Measurements from ENCODE around the gene CCDC141. TPM values are rescaled to one million over a fixed set of nuclear protein-coding genes. Genes with fewer than 3 reads are reported as not detected.

The CCDC141 gene
- total RNA-seq, 1 donor = not detected

DNA sequence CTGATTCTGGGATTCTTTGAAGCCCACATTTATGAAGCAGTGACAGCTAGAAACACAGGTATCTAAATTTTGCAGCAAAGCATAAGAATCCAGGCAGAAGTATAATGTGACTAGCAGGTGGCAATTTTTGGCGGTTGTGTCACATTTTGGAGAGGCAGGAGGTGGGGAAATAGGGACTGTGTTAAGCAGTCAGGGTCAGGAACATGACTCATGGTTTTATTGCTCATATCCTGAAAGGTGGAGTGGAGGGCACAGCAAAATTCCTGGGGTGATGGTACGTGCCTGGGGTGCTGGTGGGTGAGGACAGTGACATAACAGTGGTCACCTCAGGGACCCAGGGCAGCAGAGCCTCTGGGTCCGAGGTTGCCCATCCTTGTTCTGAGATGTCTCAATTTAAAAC is 179.2 kb downstream of the CCDC141 start:
- Histone ChIP-seq H3K27ac (ENCODE audit: low read depth, low read length) (no peak overlapping the region), H3K9me3 (ENCODE audit: low read depth, low read length) (no peaks in the 10 kb centered on the region), H3K79me2 (ENCODE audit: insufficient read depth, low read length) (no peaks in the 10 kb centered on the region), H3K27me3 (ENCODE audit: insufficient read depth, low read length) (no peaks in the 10 kb centered on the region), H3K36me3 (ENCODE audit: insufficient read depth, low read length) (no peaks in the 10 kb centered on the region), H3K4me2 (ENCODE audit: insufficient read depth, low read length) (no peak overlapping the region), H3K4me3 (ENCODE audit: insufficient read depth, low read length) (no peak overlapping the region), H3K4me1 (ENCODE audit: insufficient read depth, low read length) (peaks cover 6% of the 10 kb centered on the region), H4K20me1 (ENCODE audit: insufficient read depth, low read length) (no peaks in the 10 kb centered on the region), H2AFZ (ENCODE audit: low read length) (no peak overlapping the region)
- TF ChIP-seq, protein P1, sequence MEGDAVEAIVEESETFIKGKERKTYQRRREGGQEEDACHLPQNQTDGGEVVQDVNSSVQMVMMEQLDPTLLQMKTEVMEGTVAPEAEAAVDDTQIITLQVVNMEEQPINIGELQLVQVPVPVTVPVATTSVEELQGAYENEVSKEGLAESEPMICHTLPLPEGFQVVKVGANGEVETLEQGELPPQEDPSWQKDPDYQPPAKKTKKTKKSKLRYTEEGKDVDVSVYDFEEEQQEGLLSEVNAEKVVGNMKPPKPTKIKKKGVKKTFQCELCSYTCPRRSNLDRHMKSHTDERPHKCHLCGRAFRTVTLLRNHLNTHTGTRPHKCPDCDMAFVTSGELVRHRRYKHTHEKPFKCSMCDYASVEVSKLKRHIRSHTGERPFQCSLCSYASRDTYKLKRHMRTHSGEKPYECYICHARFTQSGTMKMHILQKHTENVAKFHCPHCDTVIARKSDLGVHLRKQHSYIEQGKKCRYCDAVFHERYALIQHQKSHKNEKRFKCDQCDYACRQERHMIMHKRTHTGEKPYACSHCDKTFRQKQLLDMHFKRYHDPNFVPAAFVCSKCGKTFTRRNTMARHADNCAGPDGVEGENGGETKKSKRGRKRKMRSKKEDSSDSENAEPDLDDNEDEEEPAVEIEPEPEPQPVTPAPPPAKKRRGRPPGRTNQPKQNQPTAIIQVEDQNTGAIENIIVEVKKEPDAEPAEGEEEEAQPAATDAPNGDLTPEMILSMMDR (IDR thresholded peaks at IDR 0.05; ENCODE audit: extremely low read depth, low read depth, low read length) = no peak
- DNase-seq (ENCODE audit: insufficient read length, low spot score, missing footprints) = peak; percentile 4

DNA sequence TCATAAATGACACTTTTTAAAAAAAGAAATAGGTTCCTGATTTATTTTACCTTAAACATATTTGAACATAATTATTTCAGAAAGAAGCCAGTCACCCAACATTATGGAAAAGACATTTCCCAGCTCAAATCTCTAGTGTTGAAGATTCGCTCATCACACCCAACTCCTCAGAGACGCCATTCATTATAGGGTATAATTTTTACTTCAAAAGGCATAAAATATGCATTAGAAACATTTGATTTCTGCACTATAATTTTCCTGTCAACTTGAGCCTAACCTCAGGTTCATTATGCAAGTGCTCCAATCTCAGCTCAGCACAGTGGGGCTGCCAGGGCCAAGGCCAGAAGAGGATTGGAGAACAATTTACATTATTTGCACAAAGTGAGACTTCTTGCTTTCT is 183.9 kb downstream of the CCDC141 start:
- Histone ChIP-seq H3K4me3 (ENCODE audit: insufficient read depth, low read length) (no peak overlapping the region), H3K79me2 (ENCODE audit: insufficient read depth, low read length) (no peaks in the 10 kb centered on the region), H3K27ac (ENCODE audit: low read depth, low read length) (no peak overlapping the region), H3K36me3 (ENCODE audit: insufficient read depth, low read length) (no peaks in the 10 kb centered on the region), H3K27me3 (ENCODE audit: insufficient read depth, low read length) (no peaks in the 10 kb centered on the region), H3K4me1 (ENCODE audit: insufficient read depth, low read length) (peaks cover 31% of the 10 kb centered on the region), H3K4me2 (ENCODE audit: insufficient read depth, low read length) (no peak overlapping the region), H2AFZ (ENCODE audit: low read length) (no peak overlapping the region), H4K20me1 (ENCODE audit: insufficient read depth, low read length) (no peaks in the 10 kb centered on the region), H3K9me3 (ENCODE audit: low read depth, low read length) (no peaks in the 10 kb centered on the region)
- TF ChIP-seq, protein P1 (IDR thresholded peaks at IDR 0.05; ENCODE audit: extremely low read depth, low read depth, low read length) = no peak
- no peak for DNase-seq (ENCODE audit: insufficient read length, low spot score, missing footprints)

DNA sequence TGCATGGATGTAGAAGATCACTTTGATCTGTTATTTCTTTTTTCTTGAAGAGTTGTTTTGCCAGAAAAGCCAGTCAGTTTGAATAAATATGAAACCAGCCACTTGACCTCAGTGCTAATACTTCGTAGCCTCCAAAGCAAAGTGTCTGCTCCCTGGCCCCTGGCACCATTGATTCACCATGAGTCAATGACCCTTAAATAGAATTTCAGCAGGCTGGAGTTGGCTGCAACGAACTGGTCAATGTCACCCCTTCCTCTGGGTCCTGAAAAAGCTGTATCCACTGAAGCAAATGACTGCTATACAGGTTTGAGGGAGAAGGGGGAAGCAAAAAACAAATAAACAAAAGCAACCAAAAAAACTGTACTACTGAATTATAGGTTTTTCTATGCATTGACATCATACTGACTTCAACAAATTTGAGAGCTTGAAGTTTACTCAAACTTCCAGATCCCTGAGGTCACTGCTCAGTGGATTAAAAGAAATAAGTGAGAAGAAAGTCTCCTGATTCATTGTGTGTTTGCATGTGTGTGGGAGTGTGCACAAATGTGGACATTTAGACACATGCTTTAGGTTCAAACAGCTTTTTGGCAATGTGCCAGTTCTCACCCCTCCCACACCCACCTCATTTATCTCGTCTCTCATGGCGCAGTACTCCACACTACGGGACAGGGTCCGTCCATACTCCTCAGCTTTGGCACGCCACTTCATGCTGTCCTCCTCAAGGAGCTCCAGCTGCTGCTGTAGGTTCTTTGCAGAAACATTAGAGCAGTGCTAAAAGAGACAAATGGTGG is 184.6 kb downstream of the CCDC141 start:
- TF ChIP-seq, protein P1 (IDR thresholded peaks at IDR 0.05; ENCODE audit: extremely low read depth, low read depth, low read length) = no peak
- Histone ChIP-seq H3K27me3 (ENCODE audit: insufficient read depth, low read length) (no peaks in the 10 kb centered on the region), H3K9me3 (ENCODE audit: low read depth, low read length) (no peaks in the 10 kb centered on the region), H3K4me2 (ENCODE audit: insufficient read depth, low read length) (peak overlapping the region; percentile 12), H3K27ac (ENCODE audit: low read depth, low read length) (peak overlapping the region; percentile 3), H3K36me3 (ENCODE audit: insufficient read depth, low read length) (no peaks in the 10 kb centered on the region), H2AFZ (ENCODE audit: low read length) (no peak overlapping the region), H4K20me1 (ENCODE audit: insufficient read depth, low read length) (no peaks in the 10 kb centered on the region), H3K4me1 (ENCODE audit: insufficient read depth, low read length) (peaks cover 26% of the 10 kb centered on the region), H3K4me3 (ENCODE audit: insufficient read depth, low read length) (no peak overlapping the region), H3K79me2 (ENCODE audit: insufficient read depth, low read length) (no peaks in the 10 kb centered on the region)
- DNase-seq (ENCODE audit: insufficient read length, low spot score, missing footprints) = peak; percentile 3

DNA sequence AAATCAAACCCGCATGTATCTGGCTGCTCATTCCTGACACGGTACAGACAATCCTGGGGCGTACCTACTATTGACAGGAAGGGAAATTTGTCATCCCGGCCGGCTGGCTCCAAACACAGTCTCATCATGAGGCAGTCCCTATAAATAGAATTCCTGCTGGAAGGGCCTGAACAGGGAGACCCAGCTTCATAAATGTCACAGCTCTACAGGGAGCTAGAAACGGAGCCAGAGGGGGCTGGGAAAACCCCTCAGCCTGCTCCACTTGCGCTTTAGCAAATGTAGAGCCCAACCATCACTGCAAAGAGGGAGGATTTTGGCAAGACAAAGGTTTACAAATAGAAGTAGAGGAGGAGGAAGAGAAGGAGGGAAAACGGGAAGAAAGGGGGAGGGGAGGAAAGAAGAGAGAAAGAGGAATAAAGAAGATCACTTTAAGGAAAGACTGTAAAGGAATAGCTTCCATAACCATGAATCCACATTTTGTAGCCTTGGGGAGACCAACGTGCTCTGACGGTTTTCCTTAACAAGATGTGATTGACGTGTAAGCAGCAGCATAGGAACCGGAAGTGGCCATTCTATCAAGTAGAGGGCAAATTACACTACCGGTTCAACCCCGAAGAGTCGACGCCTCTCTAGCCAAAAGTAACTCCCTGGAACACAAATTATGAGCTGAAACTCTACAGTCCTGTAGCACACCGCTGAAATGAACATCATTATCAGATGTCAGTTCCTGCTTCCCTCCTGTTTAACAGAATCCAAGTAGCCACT is 185.9 kb downstream of the CCDC141 start:
- H3K9me3 ChIP-seq (ENCODE audit: low read depth, low read length) = no peaks in the 10 kb centered on the region
- H3K4me3 ChIP-seq (ENCODE audit: insufficient read depth, low read length) = peak overlapping the region; percentile 34
- H2AFZ ChIP-seq (ENCODE audit: low read length) = peak overlapping the region; percentile 76
- H3K79me2 ChIP-seq (ENCODE audit: insufficient read depth, low read length) = no peaks in the 10 kb centered on the region
- DNase-seq (ENCODE audit: insufficient read length, low spot score, missing footprints) = no peak
- H3K4me2 ChIP-seq (ENCODE audit: insufficient read depth, low read length) = peak overlapping the region; percentile 64
- TF ChIP-seq, protein P1 (IDR thresholded peaks at IDR 0.05; ENCODE audit: extremely low read depth, low read depth, low read length) = no peak
- no peaks in the 10 kb centered on the region for H3K27me3 ChIP-seq (ENCODE audit: insufficient read depth, low read length)
- peaks cover 26% of the 10 kb centered on the region for H3K4me1 ChIP-seq (ENCODE audit: insufficient read depth, low read length)
- no peaks in the 10 kb centered on the region for H4K20me1 ChIP-seq (ENCODE audit: insufficient read depth, low read length)
- H3K36me3 ChIP-seq (ENCODE audit: insufficient read depth, low read length) = no peaks in the 10 kb centered on the region
- H3K27ac ChIP-seq (ENCODE audit: low read depth, low read length) = peak overlapping the region; percentile 18
